ENCODE measurements around the gene TBC1D5.

GRCh38 chr3:17740721-17741141, 1.7 kb downstream of the TBC1D5 start:
- TF ChIP-seq ZFP30 (CRISPR knock-in tag; IDR thresholded peaks at IDR 0.05), result no peak
- TF ChIP-seq ZNF565 (CRISPR knock-in tag; conservative IDR thresholded peaks at IDR 0.05; ENCODE audit: low read depth), result no peak
- no peak for TF ChIP-seq BACH2 (CRISPR knock-in tag; IDR thresholded peaks at IDR 0.05; ENCODE audit: borderline replicate concordance)
- no peak for TF ChIP-seq RARB (CRISPR knock-in tag; IDR thresholded peaks at IDR 0.05)
- TF ChIP-seq ARNTL (CRISPR knock-in tag; IDR thresholded peaks at IDR 0.05; ENCODE audit: borderline replicate concordance, low read depth), result no peak
- TF ChIP-seq TSHZ2 (CRISPR knock-in tag; IDR thresholded peaks at IDR 0.05), result no peak
- no peak for TF ChIP-seq ESRRG (CRISPR knock-in tag; IDR thresholded peaks at IDR 0.05)
- no peak for TF ChIP-seq ZNF70 (CRISPR knock-in tag; IDR thresholded peaks at IDR 0.05)

Data from SK-N-SH treated with all-trans-retinoic acid at 6 μM for 48 hours (cell line).